HUDEP-2 (cell line): ENCODE results near the gene RALGPS1.
"Not testable (repeated sequence)": the region's sequence is repeated elsewhere in the genome, so short reads cannot be mapped to it uniquely, and the experiment has no call there.

Source experiments
- DNase-seq, 76 experiments: peaks; one replicate each; lab custom pipeline; 2025; ENCODE audit not compliant: unreplicated experiment in 76 of 76; lab: John Stamatoyannopoulos, UW

Gene RALGPS1

GRCh38 chr9:127015921-127016512 is 101.4 kb downstream of the RALGPS1 start:
- DNase-seq = no peak

- DNase-seq = not testable (repeated sequence)
Observed at GRCh38 chr9:127017979-127018378, 103.4 kb downstream of the RALGPS1 start.

GRCh38 chr9:127018935-127019334 is 104.4 kb downstream of the RALGPS1 start:
- no peak for DNase-seq

- no peak for DNase-seq
Observed at GRCh38 chr9:127020036-127020801, 105.6 kb downstream of the RALGPS1 start.

- no peak for DNase-seq
Observed at GRCh38 chr9:127020802-127021078, 106.2 kb downstream of the RALGPS1 start.

- no peak for DNase-seq
Observed at GRCh38 chr9:127021664-127022363, 107.2 kb downstream of the RALGPS1 start.

- no peak for DNase-seq
Observed at GRCh38 chr9:127022913-127023660, 108.5 kb downstream of the RALGPS1 start.

GRCh38 chr9:127025042-127025441 is 110.5 kb downstream of the RALGPS1 start:
- DNase-seq = no peak

- no peak for DNase-seq
Observed at GRCh38 chr9:127027694-127028093, 113.1 kb downstream of the RALGPS1 start.

GRCh38 chr9:127029548-127029947 is 115.0 kb downstream of the RALGPS1 start:
- no peak for DNase-seq

- DNase-seq = no peak
Observed at GRCh38 chr9:127030814-127031740, 116.5 kb downstream of the RALGPS1 start.

- no peak for DNase-seq
Observed at GRCh38 chr9:127032256-127032655, 117.7 kb downstream of the RALGPS1 start.

GRCh38 chr9:127033061-127033460 is 118.5 kb downstream of the RALGPS1 start:
- DNase-seq = no peak

GRCh38 chr9:127033789-127034188 is 119.2 kb downstream of the RALGPS1 start:
- DNase-seq = no peak

- no peak for DNase-seq
Observed at GRCh38 chr9:127034691-127035090, 120.1 kb downstream of the RALGPS1 start.

GRCh38 chr9:127035423-127035822 is 120.8 kb downstream of the RALGPS1 start:
- DNase-seq = no peak

GRCh38 chr9:127035948-127036347 is 121.4 kb downstream of the RALGPS1 start:
- DNase-seq = no peak

- no peak for DNase-seq
Observed at GRCh38 chr9:127036437-127036836, 121.9 kb downstream of the RALGPS1 start.

- DNase-seq = no peak
Observed at GRCh38 chr9:127038531-127038930, 123.9 kb downstream of the RALGPS1 start.

GRCh38 chr9:127039492-127039891 is 124.9 kb downstream of the RALGPS1 start:
- DNase-seq = no peak
